ENCODE results near the gene CRYL1. TPM values are rescaled to one million over a fixed set of nuclear protein-coding genes. Genes with fewer than 3 reads are reported as not detected.

Gene CRYL1
- total RNA-seq, 1 experiment from 2014 or later = 26.5 TPM

DNA sequence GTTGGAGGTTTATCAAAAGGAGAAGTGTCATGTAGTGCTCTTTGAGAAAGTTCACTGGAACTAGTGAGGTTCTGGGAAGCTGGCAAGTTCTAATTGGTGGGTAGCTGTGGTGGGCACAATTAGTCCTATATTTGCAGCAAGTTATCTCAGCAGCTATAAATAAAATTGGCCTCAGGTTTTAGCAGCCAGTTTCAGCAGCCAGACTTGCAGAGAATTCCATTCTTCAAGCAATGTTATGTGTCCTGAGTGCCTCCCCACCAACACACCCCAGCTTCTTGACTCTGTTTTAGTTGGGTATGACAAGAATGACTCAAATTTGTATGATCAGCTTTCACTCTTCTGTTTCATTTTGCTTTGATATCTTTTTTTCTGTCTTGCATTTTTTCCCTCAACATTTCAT is 46.0 kb upstream of the CRYL1 start:
- H3K4me3 ChIP-seq (replicated peaks in 1 of 2; ENCODE audit: low read depth in 1 of 2, low read length in 2 of 2) = no peak overlapping the region
- peaks cover 0 to 5% of the 10 kb centered on the region in 2 experiments; a peak in 1 of 4 replicates for H3K9me3 ChIP-seq (ENCODE audit: control insufficient read depth in 1 of 2, insufficient read depth in 1 of 2, low read depth in 1 of 2, low read length in 2 of 2)
- intact Hi-C loops (cut with micrococcal nuclease) = no loop called here
- DNase-seq (ENCODE audit: low read depth, low spot score) (no peak), ATAC-seq (no peak)
- peaks cover 5 to 7% of the 10 kb centered on the region in 2 experiments; a peak in 2 of 4 replicates for H3K4me1 ChIP-seq (ENCODE audit: control insufficient read depth in 1 of 2, insufficient read depth in 2 of 2, low read length in 2 of 2)
- no peaks in the 10 kb centered on the region for H3K9me2 ChIP-seq (ENCODE audit: insufficient read depth)
- no peak overlapping the region for H3K4me2 ChIP-seq (ENCODE audit: low read length)
- ChIA-PET POLR2A (no interaction called here), RAD21 (ENCODE audit: low non-redundant PET in 1 of 2, low total read pairs in 2 of 2, uncharacterized antibody in 2 of 2, unreplicated experiment in 2 of 2) (no interaction called here), CTCF (no interaction called here)
- no peaks in the 10 kb centered on the region for H4K20me1 ChIP-seq (ENCODE audit: insufficient read depth)
- no peak for TF ChIP-seq EZH2 (IDR thresholded peaks at IDR 0.05)
- no peak for TF ChIP-seq FOSL1 (IDR thresholded peaks at IDR 0.05; ENCODE audit: low read depth)
- TF ChIP-seq, protein P1, sequence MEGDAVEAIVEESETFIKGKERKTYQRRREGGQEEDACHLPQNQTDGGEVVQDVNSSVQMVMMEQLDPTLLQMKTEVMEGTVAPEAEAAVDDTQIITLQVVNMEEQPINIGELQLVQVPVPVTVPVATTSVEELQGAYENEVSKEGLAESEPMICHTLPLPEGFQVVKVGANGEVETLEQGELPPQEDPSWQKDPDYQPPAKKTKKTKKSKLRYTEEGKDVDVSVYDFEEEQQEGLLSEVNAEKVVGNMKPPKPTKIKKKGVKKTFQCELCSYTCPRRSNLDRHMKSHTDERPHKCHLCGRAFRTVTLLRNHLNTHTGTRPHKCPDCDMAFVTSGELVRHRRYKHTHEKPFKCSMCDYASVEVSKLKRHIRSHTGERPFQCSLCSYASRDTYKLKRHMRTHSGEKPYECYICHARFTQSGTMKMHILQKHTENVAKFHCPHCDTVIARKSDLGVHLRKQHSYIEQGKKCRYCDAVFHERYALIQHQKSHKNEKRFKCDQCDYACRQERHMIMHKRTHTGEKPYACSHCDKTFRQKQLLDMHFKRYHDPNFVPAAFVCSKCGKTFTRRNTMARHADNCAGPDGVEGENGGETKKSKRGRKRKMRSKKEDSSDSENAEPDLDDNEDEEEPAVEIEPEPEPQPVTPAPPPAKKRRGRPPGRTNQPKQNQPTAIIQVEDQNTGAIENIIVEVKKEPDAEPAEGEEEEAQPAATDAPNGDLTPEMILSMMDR (IDR thresholded peaks at IDR 0.05 in 2 of 3, conservative IDR thresholded peaks at IDR 0.05 in 1 of 3; ENCODE audit: borderline replicate concordance in 1 of 3, insufficient read depth in 1 of 3, low read depth in 2 of 3, low read length in 2 of 3) = no peak
- TF ChIP-seq RAD21 (IDR thresholded peaks at IDR 0.05; ENCODE audit: low read depth) = no peak
- TF ChIP-seq POLR2A (IDR thresholded peaks at IDR 0.05; ENCODE audit: borderline replicate concordance, extremely low read depth, insufficient read depth, insufficient read length) = no peak
- TF ChIP-seq CBX3 (IDR thresholded peaks at IDR 0.05; ENCODE audit: low read depth) = no peak
- no peak for TF ChIP-seq ELF1 (IDR thresholded peaks at IDR 0.05; ENCODE audit: borderline replicate concordance, low read depth)
- no peak for TF ChIP-seq POLR2AphosphoS5 (IDR thresholded peaks at IDR 0.05; ENCODE audit: low read depth, low read length)
- TF ChIP-seq EGR1 (IDR thresholded peaks at IDR 0.05; ENCODE audit: low read depth) = no peak
- no peak for TF ChIP-seq EZH2phosphoT487 (IDR thresholded peaks at IDR 0.05; ENCODE audit: borderline replicate concordance)
- TF ChIP-seq SIN3A (IDR thresholded peaks at IDR 0.05; ENCODE audit: low read depth) = no peak
- no peak for TF ChIP-seq JUND (IDR thresholded peaks at IDR 0.05)
- TF ChIP-seq, protein P2, sequence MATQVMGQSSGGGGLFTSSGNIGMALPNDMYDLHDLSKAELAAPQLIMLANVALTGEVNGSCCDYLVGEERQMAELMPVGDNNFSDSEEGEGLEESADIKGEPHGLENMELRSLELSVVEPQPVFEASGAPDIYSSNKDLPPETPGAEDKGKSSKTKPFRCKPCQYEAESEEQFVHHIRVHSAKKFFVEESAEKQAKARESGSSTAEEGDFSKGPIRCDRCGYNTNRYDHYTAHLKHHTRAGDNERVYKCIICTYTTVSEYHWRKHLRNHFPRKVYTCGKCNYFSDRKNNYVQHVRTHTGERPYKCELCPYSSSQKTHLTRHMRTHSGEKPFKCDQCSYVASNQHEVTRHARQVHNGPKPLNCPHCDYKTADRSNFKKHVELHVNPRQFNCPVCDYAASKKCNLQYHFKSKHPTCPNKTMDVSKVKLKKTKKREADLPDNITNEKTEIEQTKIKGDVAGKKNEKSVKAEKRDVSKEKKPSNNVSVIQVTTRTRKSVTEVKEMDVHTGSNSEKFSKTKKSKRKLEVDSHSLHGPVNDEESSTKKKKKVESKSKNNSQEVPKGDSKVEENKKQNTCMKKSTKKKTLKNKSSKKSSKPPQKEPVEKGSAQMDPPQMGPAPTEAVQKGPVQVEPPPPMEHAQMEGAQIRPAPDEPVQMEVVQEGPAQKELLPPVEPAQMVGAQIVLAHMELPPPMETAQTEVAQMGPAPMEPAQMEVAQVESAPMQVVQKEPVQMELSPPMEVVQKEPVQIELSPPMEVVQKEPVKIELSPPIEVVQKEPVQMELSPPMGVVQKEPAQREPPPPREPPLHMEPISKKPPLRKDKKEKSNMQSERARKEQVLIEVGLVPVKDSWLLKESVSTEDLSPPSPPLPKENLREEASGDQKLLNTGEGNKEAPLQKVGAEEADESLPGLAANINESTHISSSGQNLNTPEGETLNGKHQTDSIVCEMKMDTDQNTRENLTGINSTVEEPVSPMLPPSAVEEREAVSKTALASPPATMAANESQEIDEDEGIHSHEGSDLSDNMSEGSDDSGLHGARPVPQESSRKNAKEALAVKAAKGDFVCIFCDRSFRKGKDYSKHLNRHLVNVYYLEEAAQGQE (IDR thresholded peaks at IDR 0.05; ENCODE audit: low read depth) = no peak
- no peak for TF ChIP-seq SRF (IDR thresholded peaks at IDR 0.05; ENCODE audit: low read depth)
- TF ChIP-seq SP1 (IDR thresholded peaks at IDR 0.05; ENCODE audit: low read depth) = no peak
- TF ChIP-seq ZNF274 (IDR thresholded peaks at IDR 0.05; ENCODE audit: low read depth, low read length) = no peak
- no peak for TF ChIP-seq TCF7L2 (IDR thresholded peaks at IDR 0.05; ENCODE audit: borderline replicate concordance, extremely low read depth, insufficient read depth, insufficient read length)
- H3K27me3 ChIP-seq (ENCODE audit: insufficient read depth, low read length) = no peaks in the 10 kb centered on the region
- no peaks in the 10 kb centered on the region for H3K36me3 ChIP-seq (ENCODE audit: control insufficient read depth in 1 of 2, insufficient read depth in 2 of 2, low read length in 2 of 2)
- H3K27ac ChIP-seq (ENCODE audit: low read depth, low read length) = no peak overlapping the region
- H3K9ac ChIP-seq (ENCODE audit: low read length) = no peak overlapping the region
- no peak overlapping the region for H2AFZ ChIP-seq (ENCODE audit: low read depth, low read length, poor library complexity, severe bottlenecking)
- no TSS peak for BruUV-seq (replicated peaks)
- peaks cover 9% of the 10 kb centered on the region for H3K79me2 ChIP-seq (ENCODE audit: insufficient read depth, low read length)

Data from HCT116 (cell line).